ENCODE data around the gene STARD3NL.

The STARD3NL gene, protein sequence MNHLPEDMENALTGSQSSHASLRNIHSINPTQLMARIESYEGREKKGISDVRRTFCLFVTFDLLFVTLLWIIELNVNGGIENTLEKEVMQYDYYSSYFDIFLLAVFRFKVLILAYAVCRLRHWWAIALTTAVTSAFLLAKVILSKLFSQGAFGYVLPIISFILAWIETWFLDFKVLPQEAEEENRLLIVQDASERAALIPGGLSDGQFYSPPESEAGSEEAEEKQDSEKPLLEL

DNA sequence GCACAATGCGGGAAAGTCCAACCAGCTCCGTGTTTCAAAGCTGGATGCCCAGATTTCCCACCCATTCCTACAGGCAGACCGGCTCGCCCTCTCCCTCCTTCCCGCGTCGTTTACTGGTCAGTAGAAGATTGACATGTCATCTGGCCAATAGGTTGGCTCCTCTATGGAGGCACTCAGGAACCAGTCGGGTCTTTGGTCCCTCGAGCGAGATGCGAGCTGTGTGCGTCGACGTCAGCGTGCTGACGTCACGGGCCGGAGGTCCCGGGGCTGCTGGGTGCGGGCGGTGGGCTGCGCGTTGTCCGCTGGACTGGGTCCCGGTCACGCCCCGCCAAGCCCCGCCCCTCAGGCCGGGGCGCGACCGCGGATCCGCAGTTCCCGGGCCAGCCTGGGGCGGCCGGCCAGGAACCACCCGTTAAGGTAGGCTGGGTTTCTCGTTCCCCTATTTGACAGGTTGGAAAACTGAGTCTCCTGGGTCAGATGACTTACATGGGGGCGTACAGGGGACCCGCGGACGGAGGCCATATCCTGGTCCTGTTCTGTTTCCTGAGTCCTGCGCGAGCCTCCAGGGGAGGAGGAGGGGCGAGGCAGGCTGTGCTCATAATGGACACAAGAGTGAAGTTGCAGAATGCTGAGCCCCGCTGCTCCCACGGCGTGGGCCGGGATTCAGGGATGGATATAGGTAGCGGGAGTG is at the start of gene STARD3NL:
Gene STARD3NL, plus strand, starts transcription at position 242 of the 691 bp plus-strand sequence. CDS start 29,260 bp downstream, outside the sequence.
- Histone ChIP-seq H4K20me1 (ENCODE audit: insufficient read depth) (no peaks in the 10 kb centered on the region), H2AFZ (ENCODE audit: low read depth) (peak within 1 kb of the TSS; percentile 96), H3K4me2 (peak within 1 kb of the TSS; percentile 67), H3K9ac (peak within 1 kb of the TSS; percentile 53; the same call in 1 of the 2 replicates), H3K27me3 (ENCODE audit: insufficient read depth, low read depth) (no peaks in the 10 kb centered on the region), H3K4me1 (ENCODE audit: low read depth, poor library complexity, severe bottlenecking) (peaks cover 15% of the 10 kb centered on the region), H3K4me3 (IDR thresholded peaks at IDR 0.05; ENCODE audit: insufficient read depth, low read depth, low read length) (no peak within 1 kb of the TSS), H3K27ac (peak within 1 kb of the TSS; percentile 15; the same call in 1 of the 2 replicates), H3K36me3 (ENCODE audit: insufficient read depth) (no peaks in the 10 kb centered on the region), H3K79me2 (ENCODE audit: insufficient read depth, low read depth) (no peaks in the 10 kb centered on the region)
- TF ChIP-seq, protein P1, sequence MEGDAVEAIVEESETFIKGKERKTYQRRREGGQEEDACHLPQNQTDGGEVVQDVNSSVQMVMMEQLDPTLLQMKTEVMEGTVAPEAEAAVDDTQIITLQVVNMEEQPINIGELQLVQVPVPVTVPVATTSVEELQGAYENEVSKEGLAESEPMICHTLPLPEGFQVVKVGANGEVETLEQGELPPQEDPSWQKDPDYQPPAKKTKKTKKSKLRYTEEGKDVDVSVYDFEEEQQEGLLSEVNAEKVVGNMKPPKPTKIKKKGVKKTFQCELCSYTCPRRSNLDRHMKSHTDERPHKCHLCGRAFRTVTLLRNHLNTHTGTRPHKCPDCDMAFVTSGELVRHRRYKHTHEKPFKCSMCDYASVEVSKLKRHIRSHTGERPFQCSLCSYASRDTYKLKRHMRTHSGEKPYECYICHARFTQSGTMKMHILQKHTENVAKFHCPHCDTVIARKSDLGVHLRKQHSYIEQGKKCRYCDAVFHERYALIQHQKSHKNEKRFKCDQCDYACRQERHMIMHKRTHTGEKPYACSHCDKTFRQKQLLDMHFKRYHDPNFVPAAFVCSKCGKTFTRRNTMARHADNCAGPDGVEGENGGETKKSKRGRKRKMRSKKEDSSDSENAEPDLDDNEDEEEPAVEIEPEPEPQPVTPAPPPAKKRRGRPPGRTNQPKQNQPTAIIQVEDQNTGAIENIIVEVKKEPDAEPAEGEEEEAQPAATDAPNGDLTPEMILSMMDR (conservative IDR thresholded peaks at IDR 0.05; ENCODE audit: low read depth, low read length) = no peak

DNA sequence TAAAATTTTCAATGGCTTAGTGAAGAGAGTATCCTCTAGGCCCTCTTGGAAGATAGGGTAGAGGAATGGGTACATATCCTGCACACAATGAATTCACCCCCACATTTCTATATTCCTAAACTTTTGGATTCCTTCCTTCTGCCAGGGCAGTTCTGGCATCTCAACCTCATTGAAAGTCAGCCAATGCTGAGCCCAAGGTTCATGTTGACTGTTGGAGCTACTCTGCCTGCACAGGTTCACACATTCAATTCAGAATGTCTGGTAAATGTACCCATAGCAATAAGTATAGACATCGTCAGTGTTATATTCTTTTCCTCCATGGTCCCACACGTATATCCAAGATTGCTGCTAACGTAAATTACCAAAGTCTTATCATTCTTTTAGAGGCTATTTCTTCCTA is 48.9 kb upstream of the STARD3NL start:
- no peaks in the 10 kb centered on the region for H4K20me1 ChIP-seq (ENCODE audit: insufficient read depth)
- H3K4me1 ChIP-seq (ENCODE audit: low read depth, poor library complexity, severe bottlenecking) = no peaks in the 10 kb centered on the region
- H3K36me3 ChIP-seq (ENCODE audit: insufficient read depth) = no peaks in the 10 kb centered on the region
- H3K4me2 ChIP-seq = no peak overlapping the region
- H3K27ac ChIP-seq = no peak overlapping the region
- H3K27me3 ChIP-seq (ENCODE audit: insufficient read depth, low read depth) = no peaks in the 10 kb centered on the region
- H3K79me2 ChIP-seq (ENCODE audit: insufficient read depth, low read depth) = no peaks in the 10 kb centered on the region
- TF ChIP-seq, protein P1 (conservative IDR thresholded peaks at IDR 0.05; ENCODE audit: low read depth, low read length) = no peak
- H3K9ac ChIP-seq = no peak overlapping the region
- H2AFZ ChIP-seq (ENCODE audit: low read depth) = no peak overlapping the region
- H3K4me3 ChIP-seq (IDR thresholded peaks at IDR 0.05; ENCODE audit: insufficient read depth, low read depth, low read length) = no peak overlapping the region

DNA sequence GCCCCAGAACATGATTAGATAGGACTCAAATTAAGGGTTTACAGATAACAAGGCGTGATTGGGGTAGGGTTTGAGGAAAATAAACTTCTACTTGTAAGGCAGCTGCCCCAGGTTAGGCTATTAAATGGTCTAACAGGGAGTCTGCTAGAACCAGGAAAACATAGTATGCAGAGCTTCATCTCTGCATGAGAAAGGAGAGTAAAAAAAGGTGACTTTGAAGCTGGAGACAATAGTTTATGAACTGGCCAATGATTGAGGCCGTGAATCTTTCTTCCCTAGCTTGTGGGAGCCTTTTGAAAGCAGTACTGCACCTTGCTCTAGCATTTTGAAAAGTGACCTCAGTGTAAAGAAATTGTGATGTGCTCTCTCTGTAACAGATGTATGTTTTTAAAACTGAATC is 48.5 kb upstream of the STARD3NL start:
- Histone ChIP-seq H3K4me2 (no peak overlapping the region), H2AFZ (ENCODE audit: low read depth) (no peak overlapping the region)
- TF ChIP-seq, protein P1 (conservative IDR thresholded peaks at IDR 0.05; ENCODE audit: low read depth, low read length) = no peak

DNA sequence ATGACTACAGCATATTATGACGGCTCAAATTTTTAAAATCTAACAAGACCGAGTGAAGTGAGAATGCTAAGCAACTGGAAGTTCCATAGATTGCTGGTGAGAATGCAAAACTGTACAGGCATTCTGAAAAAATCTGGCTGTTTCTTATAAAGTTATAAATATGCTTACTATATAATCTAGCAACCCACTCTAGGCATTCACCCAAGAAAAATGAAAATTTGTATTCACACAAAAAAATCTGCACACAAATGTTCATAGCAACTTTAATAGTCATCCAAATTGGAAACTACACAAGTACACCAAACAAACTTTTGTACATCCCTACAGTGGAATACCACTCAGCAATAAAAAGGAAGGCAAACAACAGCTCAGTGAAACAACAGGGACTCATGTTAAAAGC is 39.9 kb upstream of the STARD3NL start:
- H3K4me3 ChIP-seq (IDR thresholded peaks at IDR 0.05; ENCODE audit: insufficient read depth, low read depth, low read length) = no peak overlapping the region
- 0 out of 2 replicates have a peak, but pooled peaks cover 6% of the 10 kb centered on the region for H3K27me3 ChIP-seq (ENCODE audit: insufficient read depth, low read depth)
- H3K4me1 ChIP-seq (ENCODE audit: low read depth, poor library complexity, severe bottlenecking) = no peaks in the 10 kb centered on the region

More for the DNA sequence above, 48.5 kb upstream of the STARD3NL start:
- Histone ChIP-seq H3K9ac (no peak overlapping the region), H3K27ac (no peak overlapping the region), H3K4me1 (ENCODE audit: low read depth, poor library complexity, severe bottlenecking) (no peaks in the 10 kb centered on the region), H3K27me3 (ENCODE audit: insufficient read depth, low read depth) (no peaks in the 10 kb centered on the region), H3K4me3 (IDR thresholded peaks at IDR 0.05; ENCODE audit: insufficient read depth, low read depth, low read length) (no peak overlapping the region), H3K36me3 (ENCODE audit: insufficient read depth) (no peaks in the 10 kb centered on the region), H3K79me2 (ENCODE audit: insufficient read depth, low read depth) (no peaks in the 10 kb centered on the region), H4K20me1 (ENCODE audit: insufficient read depth) (no peaks in the 10 kb centered on the region)

More for the DNA sequence above, 39.9 kb upstream of the STARD3NL start:
- no peak overlapping the region for H3K4me2 ChIP-seq
- TF ChIP-seq, protein P1 (conservative IDR thresholded peaks at IDR 0.05; ENCODE audit: low read depth, low read length) = no peak
- H3K36me3 ChIP-seq (ENCODE audit: insufficient read depth) = no peaks in the 10 kb centered on the region
- H3K79me2 ChIP-seq (ENCODE audit: insufficient read depth, low read depth) = no peaks in the 10 kb centered on the region
- H3K9ac ChIP-seq = no peak overlapping the region
- no peak overlapping the region for H3K27ac ChIP-seq
- no peak overlapping the region for H2AFZ ChIP-seq (ENCODE audit: low read depth)
- no peaks in the 10 kb centered on the region for H4K20me1 ChIP-seq (ENCODE audit: insufficient read depth)

All from KMS-11 (cell line).